Kidney (tissue), 14 donors: ENCODE data around the gene MYO7A. TPM values are rescaled to one million over a fixed set of nuclear protein-coding genes. Genes with fewer than 3 reads are reported as not detected.

Experiments used
- DNase-seq, 5 donors: peaks; one replicate each; pipeline ENCODE4 v3.0.0-alpha.2; 2013 to 2020
- FAIRE-seq: peaks from 2 replicates; lab custom pipeline; 2012; peaks lifted over from hg19 to GRCh38; lab: Jason Lieb, UNC
- H3K27ac ChIP-seq, 2 donors: one replicate each; pipeline ENCODE4 v1.7.0; 2013; ENCODE audit warnings: low read depth in 2 of 2, low read length in 2 of 2, inconsistent platforms in 1 of 2
- H3K27me3 ChIP-seq: one replicate; pipeline ENCODE4 v1.7.1; 2013; ENCODE audit warnings: low read length, inconsistent platforms; ENCODE audit not compliant: control insufficient read depth, insufficient read depth
- H3K36me3 ChIP-seq, 3 donors: one replicate each; pipeline versions ENCODE4 v1.7.0 to v1.7.1; 2013; ENCODE audit warnings: low read length in 3 of 3, control low read depth in 1 of 3, inconsistent platforms in 1 of 3; ENCODE audit not compliant: insufficient read depth in 3 of 3, control insufficient read depth in 2 of 3
- H3K4me1 ChIP-seq, 3 donors: one replicate each; pipeline versions ENCODE4 v1.7.0 to v1.7.1; 2013; ENCODE audit warnings: low read length in 3 of 3, inconsistent platforms in 1 of 3, low read depth in 1 of 3; ENCODE audit not compliant: control insufficient read depth in 2 of 3, insufficient read depth in 2 of 3
- H3K4me3 ChIP-seq, 3 donors: one replicate each; pipeline versions ENCODE4 v1.7.0 to v1.8.1; 2013; ENCODE audit warnings: low read length in 3 of 3, control low read depth in 1 of 3, inconsistent platforms in 1 of 3
- H3K9ac ChIP-seq, 3 donors: one replicate each; pipeline versions ENCODE4 v1.7.0 to v1.7.1; 2013; ENCODE audit warnings: low read length in 3 of 3, control low read depth in 1 of 3, inconsistent platforms in 1 of 3
- H3K9me3 ChIP-seq, 3 donors: one replicate each; pipeline versions ENCODE4 v1.7.0 to v1.7.1; 2013; ENCODE audit warnings: low read length in 3 of 3, control low read depth in 1 of 3, inconsistent platforms in 1 of 3; ENCODE audit not compliant: control insufficient read depth in 2 of 3, insufficient read depth in 1 of 3
- intact Hi-C: fragments of 100-400 bp; cut with DNase I; formaldehyde crosslinking; loops from one replicate; pipeline ENCODE4 v1.11.1; 2022
- polyA plus RNA-seq: library from polyadenylated mRNA; stranded (reverse); fragments of 350-450 nt; fragmentation: Illumina TruSeq; extraction: RNeasy Lipid Tissue Mini Kit (QIAGEN cat#74804); gene quantifications from one replicate; pipeline ENCODE4 v1.2.3, GENCODE V29; 2014; ENCODE audit warnings: low read depth, low replicate concordance; ENCODE audit not compliant: insufficient read depth
- total RNA-seq: library from RNA; stranded (reverse); fragmentation: NEBNext Ultra II Directional; extraction: Animal tissue kit (Norgen Biotek cat#: 25700); gene quantifications from one replicate; pipeline ENCODE4 v1.2.1, GENCODE V29; 2021
- TF ChIP-seq, protein P1 (sequence below): IDR thresholded peaks from 3 replicates; pipeline ENCODE4 v1.5.1; 2012; ENCODE audit warnings: mild to moderate bottlenecking, moderate library complexity, borderline replicate concordance; ENCODE audit not compliant: insufficient read depth; ENCODE audit errors: extremely low read depth
- donor health status: control.
- donor health status: control.
- donor health status: control.
- donor health status: control.
- donor health status: control.
- donor health status: DM: yes; HTN: yes; CAD: no.
- donor health status: Normal renal cell carcinoma (clear cell type).

The MYO7A gene
- total and polyA plus RNA-seq, 2 donors from 2014 or later = 6.1 to 10.7 TPM

DNA sequence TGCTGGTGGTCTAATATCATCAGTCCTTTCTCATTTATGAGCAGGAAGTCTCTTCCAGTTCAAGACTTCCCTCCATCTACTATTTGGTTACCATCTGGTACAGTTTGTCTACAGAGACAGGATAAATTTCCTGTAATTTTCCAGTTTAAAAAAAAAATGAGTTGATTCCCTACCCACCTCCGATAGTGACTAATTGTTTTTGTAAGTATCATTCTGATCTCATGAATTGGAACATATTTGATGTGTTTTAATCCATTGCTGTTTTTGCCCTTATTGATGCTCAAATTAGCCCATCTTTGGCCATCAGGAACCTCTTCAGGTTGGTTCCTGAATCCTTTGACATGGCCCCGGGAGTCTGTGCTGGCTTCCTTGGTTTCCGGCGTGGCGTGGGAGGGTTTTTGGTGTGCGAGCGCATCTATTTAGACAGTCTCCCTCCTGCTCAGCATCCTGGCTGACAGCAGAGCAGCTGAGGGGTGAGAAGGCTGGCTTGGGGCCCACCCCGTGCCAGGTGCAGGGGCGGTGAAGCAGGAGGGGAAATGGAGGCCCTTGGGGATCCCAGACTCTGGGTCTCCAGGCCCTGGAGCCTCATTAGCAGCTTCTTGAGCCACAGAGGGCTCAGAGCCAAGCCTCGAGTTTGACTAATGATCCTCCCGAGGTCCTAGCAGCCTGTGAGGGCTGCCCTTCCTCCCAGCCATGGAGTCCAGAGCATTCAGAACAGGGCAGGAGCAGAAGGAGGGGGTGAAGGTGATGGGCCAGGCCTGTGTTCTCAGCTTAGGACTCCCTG is 18.6 kb upstream of the MYO7A start:
- H3K9ac ChIP-seq = no peak overlapping the region
- no peak for FAIRE-seq
- peaks cover 0 to 6% (median 0%) of the 10 kb centered on the region in 3 donors for H3K4me1 ChIP-seq

DNA sequence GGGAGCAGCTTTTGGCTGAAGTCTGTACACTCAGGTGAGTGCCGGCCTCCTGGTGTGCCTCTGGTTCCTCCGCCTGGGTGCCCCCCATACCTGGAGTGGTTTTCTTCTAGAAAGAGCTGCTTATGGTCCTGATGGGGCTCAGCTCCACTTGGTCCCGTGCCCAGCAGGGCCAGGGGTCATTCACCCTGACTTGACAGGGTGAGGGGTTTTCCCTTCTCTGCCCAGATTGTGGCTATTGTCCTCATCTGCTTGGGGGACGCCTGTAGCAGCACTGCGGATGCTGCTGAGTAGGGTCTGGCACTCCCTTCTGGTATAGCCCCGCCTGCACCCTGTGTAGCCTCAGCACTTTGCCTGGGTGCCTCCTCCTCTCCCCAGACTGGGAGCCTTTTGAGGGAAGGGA is 17.2 kb upstream of the MYO7A start:
- DNase-seq = no peak
- intact Hi-C loops = no loop called here

More for the DNA sequence above, 18.6 kb upstream of the MYO7A start:
- TF ChIP-seq, protein P1, sequence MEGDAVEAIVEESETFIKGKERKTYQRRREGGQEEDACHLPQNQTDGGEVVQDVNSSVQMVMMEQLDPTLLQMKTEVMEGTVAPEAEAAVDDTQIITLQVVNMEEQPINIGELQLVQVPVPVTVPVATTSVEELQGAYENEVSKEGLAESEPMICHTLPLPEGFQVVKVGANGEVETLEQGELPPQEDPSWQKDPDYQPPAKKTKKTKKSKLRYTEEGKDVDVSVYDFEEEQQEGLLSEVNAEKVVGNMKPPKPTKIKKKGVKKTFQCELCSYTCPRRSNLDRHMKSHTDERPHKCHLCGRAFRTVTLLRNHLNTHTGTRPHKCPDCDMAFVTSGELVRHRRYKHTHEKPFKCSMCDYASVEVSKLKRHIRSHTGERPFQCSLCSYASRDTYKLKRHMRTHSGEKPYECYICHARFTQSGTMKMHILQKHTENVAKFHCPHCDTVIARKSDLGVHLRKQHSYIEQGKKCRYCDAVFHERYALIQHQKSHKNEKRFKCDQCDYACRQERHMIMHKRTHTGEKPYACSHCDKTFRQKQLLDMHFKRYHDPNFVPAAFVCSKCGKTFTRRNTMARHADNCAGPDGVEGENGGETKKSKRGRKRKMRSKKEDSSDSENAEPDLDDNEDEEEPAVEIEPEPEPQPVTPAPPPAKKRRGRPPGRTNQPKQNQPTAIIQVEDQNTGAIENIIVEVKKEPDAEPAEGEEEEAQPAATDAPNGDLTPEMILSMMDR = no peak
- Histone ChIP-seq H3K4me3 (no peak overlapping the region), H3K27ac (no peak overlapping the region), H3K9me3 (no peaks in the 10 kb centered on the region), H3K36me3 (no peaks in the 10 kb centered on the region), H3K27me3 (no peaks in the 10 kb centered on the region)
- no peak for DNase-seq
- intact Hi-C loops = no loop called here

DNA sequence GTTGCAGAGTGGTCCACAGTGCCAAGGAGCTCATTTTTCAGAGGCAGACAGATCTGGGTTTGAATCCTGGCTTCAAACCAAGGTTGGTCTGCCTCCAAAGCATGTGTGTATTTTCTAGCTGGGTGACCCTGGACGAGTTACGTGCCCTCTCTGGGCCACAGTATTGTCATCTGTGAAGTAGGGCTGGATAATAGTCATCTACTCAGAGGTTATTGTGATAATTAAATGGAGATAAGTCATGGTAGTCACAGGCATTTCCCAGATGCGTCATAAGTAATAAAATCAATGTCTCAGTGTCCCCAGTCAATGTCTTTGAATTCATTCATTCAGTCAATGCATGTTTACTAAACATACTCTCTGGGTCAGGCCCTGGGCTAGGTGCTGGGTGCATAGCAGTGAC is 16.8 kb upstream of the MYO7A start:
- H3K4me1 ChIP-seq = peaks cover 0 to 6% (median 0%) of the 10 kb centered on the region in 3 donors
- no peak overlapping the region for H3K9ac ChIP-seq
- no peaks in the 10 kb centered on the region for H3K27me3 ChIP-seq
- intact Hi-C loops = no loop called here
- DNase-seq (no peak), FAIRE-seq (no peak)
- no peak overlapping the region for H3K4me3 ChIP-seq
- no peaks in the 10 kb centered on the region for H3K9me3 ChIP-seq
- TF ChIP-seq, protein P1 = no peak
- H3K27ac ChIP-seq = no peak overlapping the region
- H3K36me3 ChIP-seq = no peaks in the 10 kb centered on the region

More for the DNA sequence above, 17.2 kb upstream of the MYO7A start:
- H3K9ac ChIP-seq = no peak overlapping the region
- no peak overlapping the region for H3K4me3 ChIP-seq
- no peaks in the 10 kb centered on the region for H3K27me3 ChIP-seq
- H3K9me3 ChIP-seq = no peaks in the 10 kb centered on the region
- no peak for FAIRE-seq
- no peaks in the 10 kb centered on the region for H3K36me3 ChIP-seq
- TF ChIP-seq, protein P1 = no peak
- H3K4me1 ChIP-seq = peaks cover 0 to 6% (median 0%) of the 10 kb centered on the region in 3 donors
- no peak overlapping the region for H3K27ac ChIP-seq
